ENCODE measurements around the gene HOXA1. TPM values are rescaled to one million over a fixed set of nuclear protein-coding genes. Genes with fewer than 3 reads are reported as not detected.

The HOXA1 gene
- total RNA-seq, 1 donor from 2014 or later = 3.2 TPM

DNA sequence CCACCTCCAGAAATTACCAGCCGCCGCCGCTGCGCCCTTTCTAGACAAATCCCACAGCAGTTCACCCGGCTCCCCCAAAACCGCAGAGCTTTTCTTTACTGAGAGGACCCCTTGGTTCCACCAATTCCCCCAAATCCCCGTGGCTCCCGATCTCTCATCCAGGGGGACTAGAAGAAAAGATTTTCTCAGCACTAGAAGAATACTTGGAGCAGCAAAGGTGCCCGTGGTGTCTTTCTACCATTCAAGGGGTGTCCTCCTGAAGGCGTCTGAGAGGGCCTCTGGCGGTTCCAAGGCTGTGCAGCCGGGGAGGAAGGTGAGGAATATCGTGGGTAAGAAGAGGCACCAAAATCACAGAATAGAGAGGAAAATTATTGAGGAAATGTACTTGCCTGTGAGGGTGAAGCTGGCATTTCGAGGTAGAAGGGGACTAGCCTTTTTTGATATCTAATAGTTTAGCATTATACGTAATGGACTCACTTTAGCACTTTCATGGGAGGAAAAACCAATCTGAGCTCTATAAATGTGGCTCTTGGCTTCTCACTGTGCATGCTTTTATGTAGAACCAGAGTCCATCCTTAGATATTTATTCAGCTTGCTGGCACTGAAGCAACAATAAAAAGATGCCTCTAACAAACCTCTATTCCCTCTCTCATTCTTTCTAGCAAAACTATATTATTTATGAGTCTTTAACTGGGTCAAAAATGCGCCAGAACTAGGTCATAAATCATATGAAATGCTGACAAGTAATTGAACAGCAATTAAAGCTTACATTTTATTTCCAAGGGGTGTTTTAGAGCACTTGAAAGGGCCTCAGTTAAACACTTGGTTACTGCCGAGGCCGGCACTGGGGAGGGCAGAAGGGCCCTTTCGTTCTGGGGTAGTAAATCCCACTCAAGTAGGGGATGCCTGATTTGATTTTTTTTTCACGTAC, 20.5 kb upstream of the HOXA1 start:
- no peak for ATAC-seq

DNA sequence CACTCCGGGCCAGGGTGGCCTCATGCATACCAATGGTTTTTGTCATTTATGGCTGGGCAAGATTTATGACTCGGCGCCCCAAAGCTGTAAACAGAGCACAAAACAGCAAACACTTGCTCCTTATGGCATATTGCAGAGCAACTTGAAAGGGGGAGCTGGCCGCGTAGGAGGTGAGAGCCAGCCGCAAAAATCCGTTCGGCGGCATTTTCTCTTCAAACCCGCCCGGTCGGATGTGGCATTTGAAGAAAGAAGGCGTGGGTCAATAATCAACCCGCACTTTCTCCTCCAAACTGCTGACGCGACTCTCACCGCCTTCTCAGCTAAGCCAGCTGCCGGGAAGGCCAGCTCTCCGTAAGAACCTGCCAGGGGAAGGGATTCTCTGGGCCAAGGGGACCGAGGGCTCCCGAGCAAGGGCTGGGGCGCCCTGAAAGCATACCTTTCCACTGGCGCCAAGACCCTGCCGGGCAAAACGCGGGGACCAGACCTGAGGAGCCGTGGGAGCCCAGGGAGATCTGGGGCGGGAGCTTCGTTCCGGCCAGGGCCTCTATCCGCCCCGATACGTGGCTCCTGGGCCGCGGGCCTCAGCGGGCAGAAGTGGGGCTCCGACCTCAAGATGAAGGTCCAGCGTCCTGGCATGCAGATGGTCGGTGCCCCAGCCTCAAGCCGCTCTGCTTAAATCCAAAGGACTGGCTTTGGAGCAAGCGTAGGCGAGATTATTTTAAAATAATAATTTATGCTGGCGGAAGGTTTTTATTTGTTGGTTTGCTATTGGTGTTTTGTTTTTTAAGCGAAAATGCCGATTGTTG, 19.6 kb upstream of the HOXA1 start:
- peak; percentile 5 for ATAC-seq

DNA sequence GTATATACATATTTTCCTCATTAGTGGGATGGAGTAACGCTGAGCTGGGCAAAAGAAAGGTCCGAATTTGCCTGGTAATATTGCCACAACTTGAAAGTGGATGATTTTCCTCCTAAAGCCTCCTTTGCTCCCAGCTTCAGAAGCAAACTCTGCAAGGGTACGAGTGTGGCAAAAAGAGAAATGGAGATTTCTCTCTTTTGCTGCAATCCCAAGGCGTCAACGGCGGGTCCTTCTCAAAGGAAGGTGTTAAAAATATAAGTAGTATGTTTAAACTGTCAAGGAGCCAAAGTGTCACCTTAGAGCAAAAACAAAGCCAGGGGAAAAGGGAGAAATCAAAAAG, 19.1 kb upstream of the HOXA1 start:
- no peak for ATAC-seq

DNA sequence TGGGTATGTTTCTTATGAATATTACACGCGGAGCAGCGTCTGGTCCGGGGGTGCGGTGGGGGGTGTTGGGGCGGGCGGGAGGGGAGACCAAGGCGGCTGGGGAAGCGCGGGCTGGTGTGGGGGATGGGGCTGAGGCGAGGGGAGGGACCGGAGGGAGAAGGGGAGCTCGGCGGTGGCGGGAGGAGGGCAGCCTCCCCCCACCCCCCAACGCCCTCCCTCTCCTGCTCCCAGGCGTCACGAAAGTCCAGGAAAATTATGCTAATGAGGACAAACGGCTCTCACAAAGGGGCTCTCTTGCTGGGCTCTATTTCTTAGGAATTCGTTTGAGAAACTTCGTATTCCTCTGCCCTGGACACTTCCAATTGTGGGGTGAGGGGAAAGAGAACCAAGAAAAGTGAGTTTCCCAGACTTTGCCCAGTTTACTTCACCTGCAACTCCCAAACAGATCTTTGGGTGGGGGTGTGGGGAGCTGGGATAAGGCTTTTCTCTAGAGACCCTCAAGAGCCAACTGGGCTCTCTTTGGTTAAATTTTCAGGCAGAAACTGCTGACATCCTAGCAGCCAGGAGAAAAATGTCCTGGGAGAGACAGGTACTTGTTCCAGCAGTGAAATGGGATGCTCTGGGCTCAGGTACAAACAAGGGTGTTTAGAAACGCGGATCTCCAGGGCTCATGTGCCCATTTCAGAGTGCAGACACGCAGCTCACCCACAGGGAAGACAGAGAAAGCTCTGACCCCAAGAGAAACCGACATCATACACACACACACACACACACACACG, 18.4 kb upstream of the HOXA1 start:
- peak; percentile 21 for ATAC-seq

DNA sequence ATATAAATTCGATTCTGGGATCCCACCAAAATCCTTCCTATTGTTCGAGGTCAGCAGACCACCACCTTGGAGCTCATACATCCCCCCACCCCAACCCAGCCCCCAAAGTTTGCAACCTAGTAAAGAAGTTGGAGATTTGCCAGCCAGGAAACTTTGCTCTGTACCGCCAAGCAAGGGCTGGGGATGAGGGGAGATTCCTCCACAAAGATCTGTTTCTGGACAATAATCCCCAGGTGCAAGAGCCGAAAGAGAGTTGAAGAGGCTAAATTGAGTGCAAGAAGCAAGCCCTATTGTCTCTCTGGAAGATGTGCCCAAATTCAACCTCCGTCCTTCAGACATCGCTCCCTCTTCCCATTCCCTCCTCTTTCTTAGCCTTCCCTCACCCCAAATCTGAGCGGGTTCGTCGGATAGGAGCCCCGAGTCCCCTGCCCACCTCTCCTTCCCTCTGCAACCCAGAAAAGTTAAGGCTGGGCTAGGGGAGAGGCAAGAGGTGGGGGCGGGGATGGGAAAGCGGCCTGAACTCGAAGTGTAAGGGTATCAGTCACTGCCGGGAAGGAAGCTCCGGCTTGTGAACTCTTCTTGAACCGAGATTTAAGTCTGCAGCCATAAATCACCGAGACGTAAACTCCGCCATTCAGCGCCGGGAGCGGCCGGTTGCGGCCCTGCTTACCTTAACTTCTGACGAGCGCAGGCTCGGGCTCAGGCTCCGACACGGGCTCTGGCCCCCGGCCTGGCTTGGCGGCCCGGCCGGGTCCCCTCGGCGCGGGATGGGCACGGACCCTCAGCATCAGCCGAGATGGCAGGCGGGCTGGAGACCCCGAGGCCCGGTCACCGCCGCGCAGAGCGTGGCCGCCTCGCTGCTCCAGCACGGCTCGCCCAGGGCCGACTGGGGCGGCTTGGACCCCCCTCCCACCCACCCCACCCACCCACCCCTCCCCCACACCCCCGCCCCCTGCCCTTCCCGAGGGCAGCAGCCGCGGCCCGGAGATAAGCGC, 17.5 kb upstream of the HOXA1 start:
- ATAC-seq = peak; percentile 70

DNA sequence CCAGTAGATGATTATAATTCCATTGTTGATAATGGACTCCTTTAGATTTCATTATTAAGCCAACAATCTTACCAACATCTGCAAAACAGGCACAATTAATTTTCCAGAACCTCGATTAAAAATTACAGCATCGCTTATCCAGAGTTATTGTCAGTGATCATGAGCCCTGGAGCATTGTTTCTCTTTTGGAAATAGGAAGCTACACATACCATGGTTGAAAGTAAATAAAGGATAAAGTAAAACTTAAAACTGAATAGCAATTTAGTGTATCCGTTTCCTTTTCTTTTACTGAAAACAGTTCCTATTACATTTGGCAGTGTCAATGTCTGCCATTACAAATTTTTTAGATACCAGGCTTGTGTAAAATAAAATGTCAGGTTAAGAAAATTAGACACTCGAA, 16.6 kb upstream of the HOXA1 start:
- no peak for ATAC-seq

DNA sequence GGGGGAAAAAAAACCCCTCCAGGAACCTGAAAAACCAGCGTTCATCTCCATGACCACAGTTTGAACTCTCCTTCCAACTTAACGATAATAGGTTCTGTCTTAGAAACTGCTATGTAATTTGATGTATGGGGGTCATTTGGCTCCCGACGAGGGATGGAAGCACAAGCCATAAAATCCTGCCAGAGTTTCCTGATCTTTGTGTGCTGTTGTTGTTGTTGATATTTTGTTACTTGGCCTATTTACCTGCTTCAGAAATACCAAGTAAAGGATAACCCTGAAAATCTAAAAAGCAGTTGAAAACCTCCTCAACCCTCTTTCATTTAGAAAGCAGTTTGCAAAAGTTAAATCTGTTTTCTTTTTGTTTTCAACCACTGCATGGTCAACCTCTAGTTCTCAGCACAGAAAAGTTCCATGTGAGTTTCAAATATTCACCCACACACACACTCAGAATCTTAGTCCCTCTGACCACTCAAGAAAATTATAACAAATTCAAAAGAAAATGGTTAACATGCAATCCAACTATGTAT, 16.0 kb upstream of the HOXA1 start:
- ATAC-seq = no peak

DNA sequence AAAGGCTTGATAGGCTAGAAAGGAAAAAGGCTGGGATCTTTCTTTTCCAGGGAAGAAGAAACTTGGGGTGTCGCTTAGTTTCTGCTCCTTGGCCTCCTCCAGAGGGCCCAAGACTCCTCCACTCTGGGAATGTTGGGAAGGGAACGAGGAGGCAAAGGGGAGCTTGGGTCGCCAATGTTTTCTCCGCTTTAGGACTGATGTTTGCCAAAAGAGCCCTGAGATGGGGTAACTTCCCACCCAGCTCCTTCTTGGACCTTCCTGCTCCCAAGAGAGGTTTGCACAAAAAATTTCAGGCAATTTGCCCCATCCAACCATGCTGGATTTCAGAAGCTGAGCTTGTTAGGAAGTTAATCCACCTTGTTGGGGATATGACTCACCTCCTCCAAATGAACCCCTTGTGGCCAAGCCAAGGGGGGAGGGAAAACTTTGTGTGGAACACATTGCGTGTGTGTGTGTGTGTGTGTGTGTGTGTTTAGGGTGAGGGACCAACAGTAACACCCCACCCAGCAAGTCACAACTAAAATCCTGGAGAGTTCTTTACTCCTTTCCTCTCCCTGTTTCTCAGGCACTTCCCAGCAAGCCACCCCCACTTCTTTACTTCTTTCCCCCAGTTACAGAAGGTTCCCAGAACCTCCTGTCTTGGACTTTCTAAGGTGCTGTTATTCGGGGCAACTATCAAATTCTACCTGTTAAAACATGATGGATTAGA, 15.4 kb upstream of the HOXA1 start:
- peak; percentile 57 for ATAC-seq

DNA sequence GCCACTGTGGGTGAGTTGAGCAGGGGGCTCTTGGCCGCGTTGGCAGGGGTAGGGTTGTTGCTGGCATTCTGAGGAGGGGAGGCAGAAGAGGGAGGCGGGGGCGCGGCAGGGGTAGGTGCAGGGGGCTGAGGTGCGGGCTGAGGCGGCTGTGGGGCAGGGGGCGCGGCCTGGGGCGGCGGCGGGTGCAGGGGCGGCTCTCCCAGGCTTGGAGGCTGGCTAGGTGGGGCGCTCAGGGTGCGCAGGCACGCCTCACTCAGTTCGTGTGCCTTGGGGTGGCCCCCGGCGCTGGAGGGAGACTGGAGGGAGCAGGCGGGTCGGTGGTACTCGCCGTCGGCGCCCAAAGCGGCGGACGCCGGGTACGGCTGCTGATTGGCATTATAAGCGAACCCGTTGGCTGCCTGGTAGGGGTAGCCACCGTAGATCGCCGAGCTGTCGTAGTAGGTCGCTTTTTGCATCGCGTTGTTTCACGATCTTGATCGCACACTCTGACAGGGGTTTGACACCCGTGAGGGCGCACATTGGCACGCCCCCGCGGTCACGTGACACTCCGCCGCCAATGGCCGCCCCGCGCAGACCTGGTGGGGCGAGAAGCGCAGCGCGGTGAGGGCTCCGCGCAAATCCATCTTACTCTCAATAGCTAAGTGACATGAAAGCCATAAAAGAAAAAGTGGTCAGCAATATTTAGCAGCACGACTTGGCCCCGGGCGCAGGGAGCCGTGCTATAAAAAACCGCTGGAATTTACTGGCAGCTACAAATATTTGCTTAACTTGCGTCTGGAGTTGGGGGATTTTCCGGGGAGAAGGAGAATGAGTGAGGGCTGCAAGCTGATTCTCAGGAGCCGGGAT, 14.6 kb upstream of the HOXA1 start:
- peak; percentile 50 for ATAC-seq

DNA sequence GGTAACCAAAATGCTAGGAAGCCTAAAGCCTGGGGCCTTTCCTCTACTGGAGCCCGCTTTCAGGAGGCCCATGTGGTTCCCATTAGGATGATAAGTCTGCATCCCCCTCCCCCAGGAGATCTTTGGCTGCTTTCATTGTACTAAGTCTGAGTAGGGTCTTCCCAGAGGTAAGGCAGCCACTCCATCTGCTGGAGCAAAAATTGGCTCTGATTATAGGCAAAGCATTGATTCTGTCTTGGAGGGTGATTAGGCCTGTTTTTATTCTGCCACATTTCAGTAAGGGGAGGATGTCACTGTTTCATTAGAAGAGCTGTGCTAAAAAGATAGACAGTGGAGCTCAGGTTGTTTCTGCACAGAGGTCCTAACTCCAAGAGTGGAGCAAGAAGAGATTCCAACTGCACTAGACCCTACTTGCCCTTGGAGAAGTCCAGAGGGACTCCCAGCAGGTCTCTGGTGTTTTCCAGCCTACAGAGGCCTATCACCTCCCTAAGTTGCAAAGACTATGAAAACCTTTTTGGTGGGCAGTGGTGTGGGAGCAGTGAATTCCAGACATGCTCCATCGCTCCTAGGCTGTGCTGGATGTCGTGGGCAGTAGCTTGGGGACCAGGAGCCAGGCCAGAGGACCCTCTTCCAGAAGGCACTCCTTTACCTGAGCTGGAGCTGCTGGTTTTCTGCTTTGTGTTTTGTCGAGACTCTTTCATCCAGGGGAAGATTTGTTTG, 13.8 kb upstream of the HOXA1 start:
- no peak for ATAC-seq

DNA sequence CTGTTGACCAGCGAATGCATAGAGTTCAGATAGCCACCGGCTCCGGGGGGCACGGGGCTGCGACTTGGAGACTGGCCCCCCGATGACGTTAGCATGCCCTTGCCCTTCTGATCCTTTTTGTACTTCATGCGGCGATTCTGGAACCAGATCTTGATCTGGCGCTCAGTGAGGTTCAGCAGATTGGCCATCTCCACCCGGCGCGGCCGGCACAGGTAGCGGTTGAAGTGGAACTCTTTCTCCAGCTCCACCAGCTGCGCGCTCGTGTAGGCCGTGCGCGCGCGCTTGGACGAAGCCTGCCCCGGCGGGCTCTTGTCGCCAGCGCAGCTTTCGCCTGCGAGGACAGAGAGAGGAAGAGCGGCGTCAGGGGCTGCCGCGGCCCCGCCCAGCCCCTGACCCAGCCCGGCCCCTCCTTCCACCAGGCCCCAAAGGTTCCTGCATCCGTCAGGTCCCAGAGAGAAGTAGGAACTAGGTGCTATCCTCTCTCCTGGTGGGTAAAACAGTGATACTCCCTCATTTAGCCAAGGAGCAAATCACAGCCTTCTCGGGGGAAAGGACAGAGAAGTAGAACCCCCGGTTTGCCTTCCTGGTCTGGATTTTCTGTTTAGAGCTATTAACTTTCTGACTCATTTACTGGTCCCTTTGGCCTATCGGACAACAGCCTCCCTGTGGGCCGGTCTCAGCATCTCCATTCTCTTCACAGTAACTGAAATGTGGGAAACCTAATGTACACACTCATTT, 12.8 kb upstream of the HOXA1 start:
- ATAC-seq = peak; percentile 34

DNA sequence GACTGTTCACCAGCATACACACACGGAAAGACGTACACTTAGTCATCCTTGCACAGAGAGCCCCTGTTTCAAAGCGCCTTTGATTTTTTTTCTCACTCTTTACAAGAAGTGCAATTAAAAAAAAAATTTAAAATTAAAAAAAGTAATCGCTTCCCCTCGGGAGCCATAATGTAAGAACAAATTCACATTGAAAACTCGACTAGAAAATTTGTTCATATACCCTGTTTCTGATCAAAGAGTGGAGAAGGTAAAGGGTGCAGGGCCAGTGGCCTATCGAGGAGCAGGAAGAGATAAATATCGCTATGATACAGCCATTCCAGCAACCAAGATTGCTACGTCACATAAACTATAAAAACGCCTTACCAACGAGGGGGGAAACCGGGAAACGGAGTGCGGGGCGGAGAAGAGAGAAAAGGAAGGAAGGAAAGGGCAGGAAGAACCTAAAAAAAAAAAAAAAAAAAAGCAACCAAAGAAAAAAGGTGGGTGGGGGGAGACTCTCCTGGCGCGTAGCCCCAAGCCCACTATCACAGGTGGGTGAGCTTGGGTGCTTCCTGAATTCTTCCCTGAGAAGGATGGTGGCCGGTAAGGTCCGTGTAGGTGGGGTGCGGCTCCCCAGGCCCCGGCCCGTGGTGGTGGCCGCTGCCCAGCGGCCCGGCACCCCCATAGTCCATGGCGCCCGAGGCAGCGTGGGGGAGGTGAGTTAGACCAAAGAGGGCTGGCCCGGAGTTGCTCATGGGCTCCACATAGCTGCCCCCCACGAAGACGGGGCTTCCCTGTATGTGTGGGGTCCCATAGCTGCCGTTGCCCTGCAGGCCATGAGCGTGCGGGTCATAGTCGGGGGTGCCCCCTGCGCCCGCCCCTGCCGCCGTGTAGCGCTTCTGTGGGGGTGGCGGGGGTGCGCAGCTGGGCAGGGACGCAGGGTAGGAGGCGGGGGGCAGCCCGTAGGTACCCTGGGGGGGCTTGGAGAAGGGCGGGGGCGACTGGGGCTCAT, 11.9 kb upstream of the HOXA1 start:
- peak; percentile 3 for ATAC-seq

DNA sequence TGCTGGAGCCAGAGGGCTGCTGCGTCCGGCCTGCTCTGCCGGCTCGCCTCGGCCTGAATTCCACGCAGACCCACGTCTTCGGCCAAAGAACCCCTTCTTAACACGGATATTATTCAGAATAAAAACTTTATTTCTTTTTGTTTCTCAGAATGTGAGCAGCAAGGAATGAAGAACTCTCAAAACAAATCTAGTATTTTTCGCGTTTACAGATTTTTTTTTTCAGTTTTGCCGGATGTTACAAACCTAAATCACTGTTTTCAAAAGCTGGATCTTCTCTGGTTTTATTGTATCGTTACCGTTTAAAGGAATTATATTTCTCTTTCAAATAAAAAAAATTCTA, 11.1 kb upstream of the HOXA1 start:
- ATAC-seq = no peak

DNA sequence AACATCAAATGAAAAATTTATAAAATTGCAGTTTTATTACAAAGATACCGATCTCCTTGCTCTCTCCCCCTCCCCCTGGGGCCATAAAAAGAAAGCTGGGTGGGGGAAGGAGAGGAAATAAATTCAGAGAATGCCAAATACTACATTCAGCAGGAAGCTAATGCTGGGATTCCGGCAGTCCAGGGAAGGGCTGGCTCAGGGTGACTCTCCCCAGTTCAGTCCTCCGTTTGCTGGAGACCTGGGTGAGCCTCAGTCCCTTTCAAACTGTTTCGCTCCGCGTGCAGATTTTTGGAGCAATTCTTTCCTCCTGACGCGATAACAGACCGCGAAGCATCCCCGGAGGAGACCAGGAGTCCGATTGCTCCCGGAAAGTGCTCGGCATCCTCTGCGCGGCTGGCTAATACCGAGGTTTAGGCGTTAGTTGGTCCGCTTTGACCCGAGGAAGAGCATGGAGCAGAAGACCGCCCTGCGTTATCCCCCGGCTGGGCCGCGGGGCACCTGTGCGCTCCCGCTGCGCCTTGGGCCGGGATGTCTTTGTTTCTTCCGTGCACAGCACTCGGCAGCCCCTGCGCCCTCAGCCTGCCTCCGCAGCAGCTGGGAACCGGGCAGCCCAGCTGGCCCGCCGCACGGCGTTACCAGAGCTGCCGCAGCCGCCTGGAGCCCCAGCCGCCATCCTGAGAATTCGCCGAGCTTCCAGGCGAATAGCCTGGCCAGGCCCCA, 10.5 kb upstream of the HOXA1 start:
- no peak for ATAC-seq

DNA sequence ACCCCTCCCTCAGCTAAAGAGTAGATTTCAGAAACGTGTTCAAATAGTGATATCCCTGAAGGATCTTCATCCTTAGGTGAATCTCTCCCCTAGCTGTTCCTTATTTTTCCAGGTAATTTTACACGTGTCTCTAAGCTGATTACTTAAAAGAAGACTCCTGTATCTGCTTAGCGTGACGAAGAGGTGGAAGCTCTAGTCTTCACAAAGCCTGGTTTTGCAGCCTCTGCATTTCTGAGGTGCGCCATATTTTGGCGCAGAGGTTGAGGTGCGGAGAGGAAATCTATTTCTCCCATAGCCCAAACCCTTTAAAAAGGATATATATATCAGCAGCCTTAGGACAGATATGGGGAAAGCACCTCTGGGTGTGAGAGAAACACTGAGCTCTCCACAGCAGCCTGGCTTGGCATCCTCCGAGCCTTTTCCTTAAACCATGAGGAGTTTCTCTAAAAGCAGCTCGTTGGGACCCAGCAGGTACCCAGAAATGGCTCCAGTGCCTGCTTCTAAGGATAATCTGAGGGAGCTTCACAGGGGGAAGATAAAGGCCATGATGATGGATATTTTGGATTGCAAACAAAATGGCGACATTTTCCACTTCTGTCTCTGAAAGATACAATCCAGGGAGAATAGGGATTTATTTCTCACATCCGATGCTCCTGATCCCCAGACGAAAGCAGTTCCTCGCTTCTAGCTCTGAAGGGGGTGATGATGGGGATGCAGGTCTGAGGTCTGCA, 9.7 kb upstream of the HOXA1 start:
- no peak for ATAC-seq
